Measurements from ENCODE around the gene CAMKK1.

CAMKK1 gene

GRCh38 chr17:3912827-3913226, 20.0 kb upstream of the CAMKK1 start:
- Histone ChIP-seq H3K9me2 (replicated peaks; ENCODE audit: low read depth, low read length) (no peaks in the 10 kb centered on the region), H3K4me2 (ENCODE audit: low read depth, low read length, poor library complexity, severe bottlenecking) (peak overlapping the region; percentile 92), H3K9ac (ENCODE audit: low read depth, low read length, poor library complexity, severe bottlenecking) (no peak overlapping the region), H2AFZ (ENCODE audit: low read length) (no peak overlapping the region), H3K4me1 (ENCODE audit: insufficient read depth, low read length, poor library complexity, severe bottlenecking) (peaks cover 33% of the 10 kb centered on the region), H3F3A (ENCODE audit: low read depth) (no peaks in the 10 kb centered on the region), H3K79me2 (ENCODE audit: insufficient read depth, low read length) (peaks cover 79% of the 10 kb centered on the region), H3K36me3 (ENCODE audit: insufficient read depth, low read length) (no peaks in the 10 kb centered on the region), H4K20me1 (ENCODE audit: insufficient read depth, low read length, poor library complexity, severe bottlenecking) (peaks cover 40% of the 10 kb centered on the region), H3K4me3 (ENCODE audit: low read length, poor library complexity, severe bottlenecking) (peak overlapping the region; percentile 94), H3K27me3 (ENCODE audit: insufficient read depth, low read length, poor library complexity, severe bottlenecking) (no peaks in the 10 kb centered on the region), H3K9me3 (ENCODE audit: insufficient read depth, low read depth, low read length) (no peaks in the 10 kb centered on the region)
- TF ChIP-seq EZH2phosphoT487 (IDR thresholded peaks at IDR 0.05; ENCODE audit: borderline replicate concordance): no peak
- TF ChIP-seq, protein P1, sequence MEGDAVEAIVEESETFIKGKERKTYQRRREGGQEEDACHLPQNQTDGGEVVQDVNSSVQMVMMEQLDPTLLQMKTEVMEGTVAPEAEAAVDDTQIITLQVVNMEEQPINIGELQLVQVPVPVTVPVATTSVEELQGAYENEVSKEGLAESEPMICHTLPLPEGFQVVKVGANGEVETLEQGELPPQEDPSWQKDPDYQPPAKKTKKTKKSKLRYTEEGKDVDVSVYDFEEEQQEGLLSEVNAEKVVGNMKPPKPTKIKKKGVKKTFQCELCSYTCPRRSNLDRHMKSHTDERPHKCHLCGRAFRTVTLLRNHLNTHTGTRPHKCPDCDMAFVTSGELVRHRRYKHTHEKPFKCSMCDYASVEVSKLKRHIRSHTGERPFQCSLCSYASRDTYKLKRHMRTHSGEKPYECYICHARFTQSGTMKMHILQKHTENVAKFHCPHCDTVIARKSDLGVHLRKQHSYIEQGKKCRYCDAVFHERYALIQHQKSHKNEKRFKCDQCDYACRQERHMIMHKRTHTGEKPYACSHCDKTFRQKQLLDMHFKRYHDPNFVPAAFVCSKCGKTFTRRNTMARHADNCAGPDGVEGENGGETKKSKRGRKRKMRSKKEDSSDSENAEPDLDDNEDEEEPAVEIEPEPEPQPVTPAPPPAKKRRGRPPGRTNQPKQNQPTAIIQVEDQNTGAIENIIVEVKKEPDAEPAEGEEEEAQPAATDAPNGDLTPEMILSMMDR (conservative IDR thresholded peaks at IDR 0.05; ENCODE audit: low read length): no peak

DNA sequence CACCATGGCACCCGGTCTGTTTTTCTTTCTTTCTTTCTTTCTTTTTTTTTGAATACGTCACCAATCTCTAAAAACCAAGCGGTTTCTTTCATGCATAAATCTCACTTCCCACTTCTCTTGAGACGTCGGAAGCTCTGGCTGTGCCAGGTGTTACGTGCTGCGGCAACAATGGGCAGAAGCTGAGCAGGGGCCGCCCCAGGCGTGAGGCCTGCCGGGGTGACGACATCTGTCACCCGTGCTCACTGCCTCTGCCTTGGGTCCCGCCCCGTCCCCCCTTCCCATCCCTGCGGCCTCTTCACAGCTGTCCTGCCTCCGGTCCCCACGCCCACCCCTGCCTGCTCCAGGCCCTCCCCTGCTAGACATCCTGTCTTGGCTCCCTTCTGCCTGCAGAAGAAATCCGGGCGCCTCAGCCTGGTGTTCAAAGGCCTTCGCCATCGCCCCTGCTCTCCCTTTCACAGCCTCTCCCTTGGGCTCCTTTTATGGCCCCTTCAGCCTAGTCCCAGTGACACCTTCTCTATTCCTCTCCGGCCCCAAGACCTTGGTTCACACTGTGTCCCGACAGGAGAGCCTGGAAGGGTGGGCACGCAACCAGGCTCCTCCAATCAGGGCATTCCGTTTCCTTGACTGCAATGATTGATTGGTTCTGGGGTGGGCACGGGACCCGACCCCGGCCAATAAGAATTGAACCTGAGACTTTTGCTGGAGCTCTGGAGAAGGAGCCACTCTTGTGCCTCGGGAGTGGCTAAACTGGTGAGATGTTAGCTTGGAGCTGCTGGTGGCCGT, 18.6 kb upstream of the CAMKK1 start:
- Histone ChIP-seq H2AFZ (ENCODE audit: low read length) (no peak overlapping the region), H3K36me3 (ENCODE audit: insufficient read depth, low read length) (no peaks in the 10 kb centered on the region), H3K9ac (ENCODE audit: low read depth, low read length, poor library complexity, severe bottlenecking) (no peak overlapping the region), H3K9me3 (ENCODE audit: insufficient read depth, low read depth, low read length) (no peaks in the 10 kb centered on the region), H3F3A (ENCODE audit: low read depth) (no peaks in the 10 kb centered on the region), H3K4me3 (ENCODE audit: low read length, poor library complexity, severe bottlenecking) (no peak overlapping the region), H4K20me1 (ENCODE audit: insufficient read depth, low read length, poor library complexity, severe bottlenecking) (peaks cover 40% of the 10 kb centered on the region), H3K9me2 (replicated peaks; ENCODE audit: low read depth, low read length) (no peaks in the 10 kb centered on the region), H3K4me2 (ENCODE audit: low read depth, low read length, poor library complexity, severe bottlenecking) (peak overlapping the region; percentile 20), H3K79me2 (ENCODE audit: insufficient read depth, low read length) (peaks cover 70% of the 10 kb centered on the region), H3K27me3 (ENCODE audit: insufficient read depth, low read length, poor library complexity, severe bottlenecking) (no peaks in the 10 kb centered on the region), H3K4me1 (ENCODE audit: insufficient read depth, low read length, poor library complexity, severe bottlenecking) (peaks cover 21% of the 10 kb centered on the region)
- TF ChIP-seq, protein P1 (conservative IDR thresholded peaks at IDR 0.05; ENCODE audit: low read length): no peak
- no peak for TF ChIP-seq EZH2phosphoT487 (IDR thresholded peaks at IDR 0.05; ENCODE audit: borderline replicate concordance)

- H3K4me3 ChIP-seq (ENCODE audit: low read length, poor library complexity, severe bottlenecking): no peak overlapping the region
- H3F3A ChIP-seq (ENCODE audit: low read depth): no peaks in the 10 kb centered on the region
- H3K9me2 ChIP-seq (replicated peaks; ENCODE audit: low read depth, low read length): no peaks in the 10 kb centered on the region
These were observed 17.8 kb upstream of the CAMKK1 start for GRCh38 chr17:3910420-3911270.

More at GRCh38 chr17:3910420-3911270, 17.8 kb upstream of the CAMKK1 start:
- H3K4me2 ChIP-seq (ENCODE audit: low read depth, low read length, poor library complexity, severe bottlenecking): no peak overlapping the region
- no peak overlapping the region for H3K9ac ChIP-seq (ENCODE audit: low read depth, low read length, poor library complexity, severe bottlenecking)
- H3K4me1 ChIP-seq (ENCODE audit: insufficient read depth, low read length, poor library complexity, severe bottlenecking): peaks cover 21% of the 10 kb centered on the region
- no peaks in the 10 kb centered on the region for H3K9me3 ChIP-seq (ENCODE audit: insufficient read depth, low read depth, low read length)
- peaks cover 63% of the 10 kb centered on the region for H3K79me2 ChIP-seq (ENCODE audit: insufficient read depth, low read length)
- H4K20me1 ChIP-seq (ENCODE audit: insufficient read depth, low read length, poor library complexity, severe bottlenecking): peaks cover 40% of the 10 kb centered on the region
- H3K27me3 ChIP-seq (ENCODE audit: insufficient read depth, low read length, poor library complexity, severe bottlenecking): no peaks in the 10 kb centered on the region
- no peak for TF ChIP-seq EZH2phosphoT487 (IDR thresholded peaks at IDR 0.05; ENCODE audit: borderline replicate concordance)
- TF ChIP-seq, protein P1 (conservative IDR thresholded peaks at IDR 0.05; ENCODE audit: low read length): no peak
- no peaks in the 10 kb centered on the region for H3K36me3 ChIP-seq (ENCODE audit: insufficient read depth, low read length)
- H2AFZ ChIP-seq (ENCODE audit: low read length): no peak overlapping the region

All from Loucy (cell line).